ENCODE measurements around the gene MAPK1IP1L. TPM values are rescaled to one million over a fixed set of nuclear protein-coding genes. Genes with fewer than 3 reads are reported as not detected.

The MAPK1IP1L gene
- total RNA-seq, 2 experiments from 2014 or later = 24.6 to 94.8 TPM

DNA sequence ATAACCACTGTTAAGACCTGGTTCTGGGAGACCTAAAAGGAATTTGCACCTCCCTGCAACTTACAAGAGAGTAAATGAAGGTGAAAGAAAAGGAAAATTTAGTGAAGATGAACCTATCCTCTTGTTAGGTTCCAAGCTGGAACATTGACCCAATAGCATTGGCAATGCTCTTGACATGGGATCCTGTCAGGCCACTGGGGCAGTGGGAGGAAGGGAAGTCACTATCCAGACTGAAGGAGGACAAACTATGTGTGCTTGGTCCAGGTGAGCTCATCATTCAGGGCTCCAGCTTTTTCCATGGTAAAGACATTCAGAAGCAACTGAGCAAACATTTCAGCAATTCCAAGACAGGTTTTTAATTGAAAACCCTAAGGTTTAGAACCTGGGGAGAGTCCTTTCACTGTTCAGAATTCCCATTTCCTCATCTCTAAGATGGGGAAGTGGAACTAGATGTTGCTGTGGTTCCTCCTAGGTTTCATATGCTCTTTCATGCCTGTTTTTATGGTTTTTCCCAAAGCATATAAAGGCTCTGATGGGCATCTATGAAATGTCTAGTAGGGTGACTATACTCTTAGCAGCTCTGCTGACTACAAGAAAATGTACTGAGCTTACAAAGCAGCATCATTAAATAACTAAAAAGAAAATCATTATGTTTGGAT, 33.1 kb downstream of the MAPK1IP1L start:
- H3K4me2 ChIP-seq (ENCODE audit: low read length) = no peak overlapping the region
- no peaks in the 10 kb centered on the region for H4K20me1 ChIP-seq (ENCODE audit: insufficient read depth, low read length)
- H3K27ac ChIP-seq (ENCODE audit: low read depth, low read length, poor library complexity, severe bottlenecking) = no peak overlapping the region
- H3K9me3 ChIP-seq (ENCODE audit: low read length) = no peaks in the 10 kb centered on the region
- no peak for TF ChIP-seq EZH2phosphoT487 (IDR thresholded peaks at IDR 0.05; ENCODE audit: borderline replicate concordance, low read depth, low read length)
- TF ChIP-seq, protein P1, sequence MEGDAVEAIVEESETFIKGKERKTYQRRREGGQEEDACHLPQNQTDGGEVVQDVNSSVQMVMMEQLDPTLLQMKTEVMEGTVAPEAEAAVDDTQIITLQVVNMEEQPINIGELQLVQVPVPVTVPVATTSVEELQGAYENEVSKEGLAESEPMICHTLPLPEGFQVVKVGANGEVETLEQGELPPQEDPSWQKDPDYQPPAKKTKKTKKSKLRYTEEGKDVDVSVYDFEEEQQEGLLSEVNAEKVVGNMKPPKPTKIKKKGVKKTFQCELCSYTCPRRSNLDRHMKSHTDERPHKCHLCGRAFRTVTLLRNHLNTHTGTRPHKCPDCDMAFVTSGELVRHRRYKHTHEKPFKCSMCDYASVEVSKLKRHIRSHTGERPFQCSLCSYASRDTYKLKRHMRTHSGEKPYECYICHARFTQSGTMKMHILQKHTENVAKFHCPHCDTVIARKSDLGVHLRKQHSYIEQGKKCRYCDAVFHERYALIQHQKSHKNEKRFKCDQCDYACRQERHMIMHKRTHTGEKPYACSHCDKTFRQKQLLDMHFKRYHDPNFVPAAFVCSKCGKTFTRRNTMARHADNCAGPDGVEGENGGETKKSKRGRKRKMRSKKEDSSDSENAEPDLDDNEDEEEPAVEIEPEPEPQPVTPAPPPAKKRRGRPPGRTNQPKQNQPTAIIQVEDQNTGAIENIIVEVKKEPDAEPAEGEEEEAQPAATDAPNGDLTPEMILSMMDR (conservative IDR thresholded peaks at IDR 0.05; ENCODE audit: low read length) = no peak
- H3K9me2 ChIP-seq (ENCODE audit: insufficient read depth, low read length) = no peaks in the 10 kb centered on the region
- intact Hi-C loops (cut with micrococcal nuclease; ENCODE audit: unreplicated experiment) = loop anchor here (5.0 to 10.0 kb wide), 3 partner anchors 48 to 340 kb away; no protein-coding TSS in a partner anchor
- no peaks in the 10 kb centered on the region for H3K4me1 ChIP-seq (ENCODE audit: insufficient read depth, low read length, poor library complexity, severe bottlenecking)
- no peak for DNase-seq (ENCODE audit: low spot score)
- POLR2A ChIA-PET = interaction anchor here (1.0 to 1.8 kb wide), 3 partner anchors 10 to 27 kb away, joined by 3 to 5 read pairs (median 4); no protein-coding TSS in a partner anchor
- H3K4me3 ChIP-seq (ENCODE audit: low read depth, low read length, poor library complexity, severe bottlenecking) = no peak overlapping the region
- no TSS peak for BruUV-seq (replicated peaks)
- no peaks in the 10 kb centered on the region for H3K79me2 ChIP-seq (ENCODE audit: insufficient read depth, low read depth, low read length)
- CTCF ChIA-PET (ENCODE audit: unreplicated experiment) = interaction anchor here (0.6 kb wide), 1 partner anchor 344 kb away, joined by 3 read pairs; no protein-coding TSS in a partner anchor
- H3K36me3 ChIP-seq (ENCODE audit: insufficient read depth, low read length) = no peaks in the 10 kb centered on the region
- H2AFZ ChIP-seq (ENCODE audit: low read length) = no peak overlapping the region

DNA sequence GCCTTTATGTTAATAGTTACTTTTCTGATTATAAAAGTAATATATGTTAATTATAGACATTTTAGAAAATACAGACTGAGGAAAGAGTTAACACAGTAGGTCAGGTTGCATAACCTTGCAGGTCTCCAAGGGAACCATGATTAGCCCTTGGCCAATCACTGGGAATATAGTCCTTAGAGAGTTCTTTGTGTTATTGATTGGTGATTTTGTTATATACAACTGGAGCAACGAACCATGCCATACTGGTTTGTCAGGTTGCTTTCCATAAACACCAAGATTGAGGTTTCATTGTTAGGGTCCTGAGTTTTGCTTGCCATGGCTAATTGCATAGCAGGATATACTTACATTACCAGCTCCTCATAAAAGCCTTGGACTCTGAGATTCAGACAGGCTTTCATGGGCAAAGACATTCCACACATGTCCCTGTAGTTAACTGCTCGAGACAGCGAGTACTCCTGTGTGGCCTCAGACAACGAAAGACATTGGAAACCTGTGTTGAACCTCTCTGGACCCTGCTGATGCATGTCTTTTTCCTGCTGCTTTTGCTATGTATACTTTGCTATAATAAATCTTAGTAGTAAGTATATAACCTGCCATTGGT, 33.7 kb downstream of the MAPK1IP1L start:
- Histone ChIP-seq H3K79me2 (ENCODE audit: insufficient read depth, low read depth, low read length) (no peaks in the 10 kb centered on the region), H2AFZ (ENCODE audit: low read length) (no peak overlapping the region), H3K4me3 (ENCODE audit: low read depth, low read length, poor library complexity, severe bottlenecking) (no peak overlapping the region), H3K27ac (ENCODE audit: low read depth, low read length, poor library complexity, severe bottlenecking) (no peak overlapping the region), H3K9me3 (ENCODE audit: low read length) (no peaks in the 10 kb centered on the region), H3K36me3 (ENCODE audit: insufficient read depth, low read length) (no peaks in the 10 kb centered on the region), H3K9me2 (ENCODE audit: insufficient read depth, low read length) (no peaks in the 10 kb centered on the region), H4K20me1 (ENCODE audit: insufficient read depth, low read length) (no peaks in the 10 kb centered on the region), H3K4me1 (ENCODE audit: insufficient read depth, low read length, poor library complexity, severe bottlenecking) (no peaks in the 10 kb centered on the region), H3K4me2 (ENCODE audit: low read length) (no peak overlapping the region)
- intact Hi-C loops (cut with micrococcal nuclease; ENCODE audit: unreplicated experiment) = loop anchor here (5.0 to 10.0 kb wide), 3 partner anchors 47 to 340 kb away; no protein-coding TSS in a partner anchor
- CTCF ChIA-PET (ENCODE audit: unreplicated experiment) = no interaction called here
- TF ChIP-seq, protein P1 (conservative IDR thresholded peaks at IDR 0.05; ENCODE audit: low read length) = no peak
- TF ChIP-seq EZH2phosphoT487 (IDR thresholded peaks at IDR 0.05; ENCODE audit: borderline replicate concordance, low read depth, low read length) = no peak
- DNase-seq (ENCODE audit: low spot score) = no peak
- POLR2A ChIA-PET = interaction anchor here (1.6 to 1.8 kb wide), 2 partner anchors 9 to 13 kb away, joined by 4 to 5 read pairs; no protein-coding TSS in a partner anchor
- no TSS peak for BruUV-seq (replicated peaks)
